Tongue (tissue), 2 donors: ENCODE results near the gene TRAF3IP3. TPM values are rescaled to one million over a fixed set of nuclear protein-coding genes. Genes with fewer than 3 reads are reported as not detected.

Experiments used
- DNase-seq: peaks from one replicate; pipeline ENCODE4 v3.0.0-alpha.2; 2015
- total RNA-seq: library from RNA; depleted of rRNA; stranded (reverse); fragments of >200 nt; gene quantifications from one replicate; pipeline ENCODE4 v1.2.3, GENCODE V29; 2014

Gene TRAF3IP3, protein sequence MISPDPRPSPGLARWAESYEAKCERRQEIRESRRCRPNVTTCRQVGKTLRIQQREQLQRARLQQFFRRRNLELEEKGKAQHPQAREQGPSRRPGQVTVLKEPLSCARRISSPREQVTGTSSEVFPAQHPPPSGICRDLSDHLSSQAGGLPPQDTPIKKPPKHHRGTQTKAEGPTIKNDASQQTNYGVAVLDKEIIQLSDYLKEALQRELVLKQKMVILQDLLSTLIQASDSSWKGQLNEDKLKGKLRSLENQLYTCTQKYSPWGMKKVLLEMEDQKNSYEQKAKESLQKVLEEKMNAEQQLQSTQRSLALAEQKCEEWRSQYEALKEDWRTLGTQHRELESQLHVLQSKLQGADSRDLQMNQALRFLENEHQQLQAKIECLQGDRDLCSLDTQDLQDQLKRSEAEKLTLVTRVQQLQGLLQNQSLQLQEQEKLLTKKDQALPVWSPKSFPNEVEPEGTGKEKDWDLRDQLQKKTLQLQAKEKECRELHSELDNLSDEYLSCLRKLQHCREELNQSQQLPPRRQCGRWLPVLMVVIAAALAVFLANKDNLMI
- total RNA-seq: 3.4 TPM

DNA sequence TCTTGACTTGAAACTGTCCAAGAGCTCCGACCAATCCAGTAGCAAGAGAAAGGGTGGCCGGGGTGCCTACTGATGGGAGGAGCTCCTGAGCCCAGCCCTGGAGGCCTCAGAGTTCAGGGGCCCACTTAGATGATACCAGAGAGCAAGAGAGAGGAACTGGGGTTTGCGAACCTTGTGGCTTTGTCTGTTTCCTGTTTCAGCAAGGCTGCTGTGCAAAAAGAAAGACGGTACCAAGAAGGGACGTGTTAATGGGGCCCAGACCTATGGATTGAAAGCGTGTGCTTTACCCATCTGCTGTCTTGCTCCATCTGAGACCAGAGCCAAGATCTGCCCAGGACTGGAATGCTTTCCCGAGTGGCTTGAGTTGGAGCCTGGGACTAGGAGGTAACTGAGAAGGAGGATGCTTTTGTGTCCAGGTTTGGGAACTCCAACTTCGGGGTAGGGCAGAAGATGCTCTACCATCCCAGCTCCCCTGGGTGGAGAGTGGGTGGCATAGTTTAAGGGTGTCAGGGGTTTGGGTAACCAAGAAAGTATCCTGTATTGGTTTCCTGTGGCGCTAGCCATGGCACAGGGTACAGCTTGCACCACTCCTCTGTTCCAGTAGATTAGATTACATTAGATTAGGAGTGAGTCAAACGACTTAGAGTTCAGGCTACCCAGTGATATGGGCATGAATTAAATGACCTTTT lies at the start of gene TRAF3IP3:
Gene TRAF3IP3 (plus strand): TSS at position 128 of the 689 bp plus-strand sequence. CDS start 3,987 bp downstream, outside the sequence.
- no peak for DNase-seq

DNA sequence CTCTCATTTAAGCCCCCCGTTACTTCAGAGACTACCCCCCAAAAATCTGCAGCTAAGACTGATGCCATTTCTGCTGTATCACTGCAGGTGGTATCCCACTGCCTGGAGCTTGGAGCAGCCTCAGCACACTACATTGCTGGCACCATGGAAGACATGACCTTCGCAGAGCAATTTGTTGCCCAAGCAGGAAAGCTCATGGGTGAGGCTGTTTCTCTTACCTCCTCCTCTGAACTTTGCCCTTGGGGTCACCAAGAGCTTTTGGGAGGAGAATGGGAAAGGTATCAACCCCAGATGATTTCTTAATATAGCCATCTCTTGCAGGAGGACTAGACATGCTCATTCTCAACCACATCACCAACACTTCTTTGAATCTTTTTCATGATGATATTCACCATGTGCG lies 49.2 kb upstream of the TRAF3IP3 start:
- DNase-seq: no peak

DNA sequence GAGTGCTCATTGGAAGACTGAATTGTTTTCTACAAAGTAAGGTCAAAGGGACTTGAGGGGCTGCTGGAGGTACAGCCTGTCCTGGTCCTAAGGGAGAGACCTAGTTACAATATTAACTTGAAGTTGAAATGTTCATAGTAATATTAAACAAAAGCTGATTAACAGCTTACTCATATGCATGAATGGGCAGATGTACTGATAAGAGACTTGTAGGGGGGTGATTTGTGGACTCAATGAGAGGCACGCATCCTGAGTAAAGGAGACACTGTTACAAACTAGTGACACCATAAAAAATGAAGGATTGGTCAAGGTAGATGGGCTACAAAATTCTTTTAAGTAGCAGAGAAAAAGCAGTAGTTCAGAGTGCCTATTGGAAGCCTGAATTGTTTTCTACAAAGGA lies 48.5 kb upstream of the TRAF3IP3 start:
- DNase-seq: no peak

DNA sequence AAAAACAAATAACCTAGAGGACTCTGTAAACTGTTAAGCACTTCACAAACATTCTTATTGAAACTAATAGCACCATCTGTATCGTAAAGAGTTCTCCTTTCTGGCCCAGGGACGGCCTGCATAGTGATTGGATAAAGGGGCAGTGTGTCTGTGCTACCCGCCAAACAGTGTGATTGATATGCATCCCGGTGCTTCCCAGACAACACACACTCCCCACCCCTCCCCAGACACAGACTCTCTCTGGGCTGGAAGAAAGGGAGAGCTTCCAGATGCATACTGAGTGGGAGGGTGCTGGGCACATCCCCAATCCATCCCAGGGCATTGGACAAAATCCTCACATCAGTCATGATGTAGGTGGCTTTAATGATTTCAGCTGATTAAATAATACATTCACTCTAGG lies 47.6 kb upstream of the TRAF3IP3 start:
- no peak for DNase-seq

DNA sequence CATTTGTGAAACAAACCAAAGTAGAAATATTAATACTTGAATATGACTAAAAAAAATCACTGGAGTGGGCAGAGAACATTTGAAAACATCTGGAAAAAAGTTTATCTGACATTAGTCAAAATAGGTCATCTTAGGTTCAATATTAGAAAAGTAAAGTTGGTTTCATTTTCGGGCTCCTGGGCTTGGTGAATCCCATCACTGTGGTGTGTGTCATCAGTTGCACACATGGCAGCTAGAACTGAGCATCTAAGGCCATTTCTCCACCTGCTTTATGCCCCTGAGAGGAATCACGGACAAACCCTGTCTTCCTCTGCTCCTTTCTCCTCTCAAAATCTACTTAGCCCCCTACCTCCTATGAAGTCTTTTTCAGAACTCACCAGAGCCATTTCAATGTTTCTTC lies 45.8 kb upstream of the TRAF3IP3 start:
- DNase-seq: no peak

DNA sequence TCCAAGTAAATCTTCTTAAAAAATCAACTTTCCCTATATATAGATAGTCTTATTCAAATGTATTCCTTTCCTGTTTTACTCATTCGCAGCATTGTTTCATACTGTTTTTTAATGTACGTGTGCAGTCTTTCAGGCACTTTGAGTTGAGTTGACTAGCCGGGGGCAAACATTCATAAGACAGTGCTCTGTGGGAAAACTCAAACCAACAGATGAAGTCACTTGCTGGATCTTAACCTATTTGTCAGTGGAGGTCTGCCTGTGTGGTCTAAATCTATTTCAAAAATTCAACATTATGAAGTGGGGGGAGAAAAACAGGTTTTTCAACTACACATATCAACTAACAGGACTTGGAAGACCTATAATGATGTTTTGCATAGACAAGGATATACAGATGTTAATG lies 45.0 kb upstream of the TRAF3IP3 start:
- peak; percentile 34 for DNase-seq

DNA sequence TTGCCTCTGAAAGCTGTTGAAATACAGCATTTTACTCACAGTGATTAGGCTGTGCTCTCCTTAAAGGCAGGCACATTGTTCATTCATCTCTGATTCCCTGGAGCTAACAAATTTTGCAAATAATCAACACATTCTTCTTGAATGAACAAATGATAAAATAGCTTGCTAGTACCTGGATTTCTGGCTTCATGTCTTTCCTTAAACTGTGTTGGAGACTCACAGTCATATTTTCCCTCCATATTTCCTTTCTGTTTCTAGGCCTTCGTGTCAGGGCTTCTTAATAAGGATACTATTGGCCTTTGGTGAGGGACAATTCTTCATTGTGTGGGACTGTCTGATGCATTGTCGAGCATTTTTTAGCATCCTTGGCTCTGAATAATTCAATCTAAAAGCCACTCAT lies 41.5 kb upstream of the TRAF3IP3 start:
- no peak for DNase-seq

DNA sequence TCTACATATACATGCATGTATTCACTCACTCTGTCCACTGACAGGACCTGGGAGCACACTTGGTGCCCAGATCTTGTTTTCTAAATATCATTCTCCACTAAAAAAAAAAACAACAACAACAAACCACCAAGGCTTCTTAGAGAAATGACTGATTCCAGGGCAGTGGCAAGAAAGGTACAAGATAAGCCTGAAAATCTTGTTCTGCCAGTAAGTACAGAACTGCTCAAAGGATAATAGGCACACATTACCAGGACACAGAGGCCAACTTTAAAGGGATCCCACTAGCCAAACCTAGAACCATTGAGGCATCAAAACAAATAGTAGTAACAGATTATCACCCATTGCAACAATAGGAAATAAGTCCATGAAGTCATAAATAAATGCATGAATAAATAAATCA lies 40.5 kb upstream of the TRAF3IP3 start:
- DNase-seq: no peak

DNA sequence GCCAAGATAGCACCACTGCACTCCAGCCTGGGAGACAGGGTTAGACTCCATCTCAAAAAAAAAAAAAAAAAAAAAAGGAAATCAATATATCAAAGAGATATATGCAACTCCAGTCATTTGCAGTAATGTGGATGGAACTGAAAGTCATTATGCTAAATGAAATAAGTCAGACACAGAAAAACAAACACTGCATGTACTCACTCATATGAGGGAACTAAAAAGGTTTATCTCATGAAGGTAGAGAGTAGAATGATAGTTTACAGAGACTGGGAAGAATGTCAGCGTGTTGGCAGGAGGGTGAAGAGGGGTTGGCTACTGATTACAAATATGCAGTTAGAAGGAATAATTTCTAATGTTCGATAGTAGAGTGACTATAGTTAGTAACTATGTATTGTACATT lies 38.0 kb upstream of the TRAF3IP3 start:
- DNase-seq: no peak

DNA sequence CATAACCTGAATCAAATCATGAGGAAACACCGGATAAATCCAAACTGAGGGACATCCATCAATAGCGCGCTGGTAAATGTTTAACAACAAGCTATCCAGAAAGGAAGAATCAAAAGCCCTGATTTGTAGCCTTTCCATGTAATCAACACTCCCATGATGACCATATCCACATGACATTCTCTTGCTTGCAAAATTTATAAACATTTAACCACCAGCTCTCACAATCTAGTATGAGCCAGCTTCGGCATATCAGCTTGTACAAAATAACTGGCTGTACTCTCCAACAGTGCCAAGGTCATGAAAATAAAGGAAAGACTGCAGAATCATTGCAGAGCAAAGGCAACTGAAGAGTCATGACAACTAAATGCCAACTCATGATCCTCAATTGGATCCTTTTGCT lies 35.5 kb upstream of the TRAF3IP3 start:
- DNase-seq: no peak

DNA sequence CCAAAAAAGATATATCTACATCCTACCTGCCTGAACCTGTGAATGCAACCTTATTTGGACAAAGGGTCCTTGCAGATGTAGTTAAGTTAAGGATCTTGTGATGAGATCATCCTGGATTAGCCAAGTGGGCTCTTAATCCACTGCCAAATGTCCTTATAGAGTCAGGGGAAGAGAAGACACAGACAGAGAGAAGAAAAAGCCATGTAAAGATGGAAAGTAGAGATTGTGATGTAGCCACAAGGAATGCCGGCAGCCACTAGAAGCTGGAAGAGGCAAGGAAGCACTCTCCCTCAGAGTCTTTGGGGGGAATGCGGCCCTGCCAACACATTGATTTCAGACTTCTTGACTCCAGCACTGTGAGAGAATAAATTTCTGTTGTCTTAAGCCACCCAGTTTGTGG lies 35.0 kb upstream of the TRAF3IP3 start:
- DNase-seq: no peak

DNA sequence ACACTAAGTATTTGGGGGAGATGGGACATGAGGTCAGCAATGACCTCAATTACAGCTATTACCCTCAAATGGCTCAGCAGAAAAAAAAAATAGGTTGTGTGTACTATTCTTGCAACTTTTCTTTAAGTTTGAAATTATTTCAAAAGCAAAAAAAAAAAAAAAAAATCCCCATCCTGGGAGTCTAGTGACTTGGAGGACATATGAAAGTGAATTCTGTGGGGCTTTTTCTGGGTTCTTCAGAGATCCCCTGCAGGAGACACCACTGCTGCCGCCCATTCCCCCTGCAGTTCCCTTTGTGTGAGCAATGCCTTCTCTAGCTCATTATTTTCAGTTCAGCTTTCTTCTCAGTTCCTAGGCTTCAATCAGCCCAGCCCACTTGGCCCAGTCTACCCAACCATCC lies 34.5 kb upstream of the TRAF3IP3 start:
- DNase-seq: no peak

DNA sequence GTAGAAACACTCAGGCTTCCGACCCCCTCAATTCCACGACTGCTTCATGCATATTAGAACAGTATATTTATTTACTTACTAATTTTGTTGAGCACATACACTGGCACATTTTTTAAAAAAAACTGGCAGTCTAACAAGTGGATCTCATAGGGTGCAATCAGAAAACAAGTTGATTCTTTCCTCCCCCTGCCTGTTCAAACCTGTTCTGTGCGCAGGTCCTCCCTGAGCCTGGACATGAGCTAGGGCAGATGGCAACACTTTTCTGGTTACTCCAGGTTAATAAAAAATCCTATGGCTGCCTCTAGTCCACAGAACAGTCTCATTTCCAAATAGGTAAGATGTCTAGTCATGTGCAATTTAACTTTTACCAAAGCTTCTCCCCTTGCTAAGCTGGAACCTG lies 32.6 kb upstream of the TRAF3IP3 start:
- DNase-seq: no peak

DNA sequence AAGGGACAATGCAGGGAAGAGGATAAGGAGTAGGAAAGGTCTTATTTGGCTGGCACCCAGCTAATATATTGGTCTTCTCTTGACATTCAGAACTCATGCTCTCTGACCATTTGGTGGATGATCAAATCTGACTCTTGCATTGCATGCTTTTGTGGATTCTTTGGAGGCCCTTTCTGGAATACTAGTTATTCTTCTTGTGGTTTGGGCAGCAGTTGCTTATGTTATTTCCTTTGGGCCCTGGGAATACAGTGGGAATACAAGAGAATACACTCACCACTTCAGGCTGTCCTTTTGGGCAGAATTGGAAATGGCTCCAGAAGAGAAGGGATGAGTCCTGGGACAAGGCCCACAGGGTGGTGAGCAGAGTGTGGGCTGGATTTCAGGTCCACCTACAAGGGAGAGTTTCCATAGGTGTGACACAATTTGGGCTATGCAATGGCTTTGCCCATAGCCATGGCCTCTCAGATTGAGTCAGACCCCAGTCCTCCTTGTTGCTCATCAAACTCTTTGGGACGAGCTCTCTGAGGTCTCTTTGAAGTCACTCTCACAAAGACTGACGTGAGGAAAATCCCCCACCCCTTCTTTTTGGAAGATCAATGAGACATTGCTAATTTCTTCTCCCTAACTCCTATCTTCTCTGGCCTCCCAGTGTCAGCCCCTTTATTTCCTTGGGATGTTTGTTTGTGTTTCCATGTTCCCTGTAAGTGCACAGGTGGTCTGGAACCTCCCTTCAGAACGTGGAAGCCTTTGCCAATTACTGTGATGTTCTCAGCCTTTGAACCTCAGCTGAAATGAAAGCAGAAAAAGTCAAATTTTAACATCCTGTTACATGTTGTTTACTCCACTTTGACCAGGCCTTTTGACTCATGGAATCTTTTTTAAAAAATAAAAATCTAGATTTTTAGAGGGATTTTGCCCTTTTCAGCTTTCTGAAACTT lies 31.8 kb upstream of the TRAF3IP3 start:
- no peak for DNase-seq

DNA sequence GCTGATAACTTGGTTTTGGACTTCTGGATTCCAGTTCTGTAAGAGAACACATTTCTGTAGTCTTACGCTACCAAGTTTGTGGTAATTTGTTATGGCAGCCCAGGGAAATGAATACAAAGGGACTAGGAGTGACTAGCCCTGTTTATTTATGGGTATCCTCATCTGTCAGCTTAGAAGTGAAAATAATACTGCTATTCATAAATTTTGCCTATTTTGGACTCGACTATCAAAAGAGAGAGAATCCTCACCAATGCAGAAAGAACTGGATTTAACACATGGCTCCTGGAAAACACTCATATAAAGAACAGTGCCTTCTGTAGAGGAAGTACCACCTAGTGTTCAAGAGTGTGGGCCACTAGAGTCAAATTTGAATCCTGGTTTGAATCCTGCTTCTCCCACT lies 28.6 kb upstream of the TRAF3IP3 start:
- no peak for DNase-seq

DNA sequence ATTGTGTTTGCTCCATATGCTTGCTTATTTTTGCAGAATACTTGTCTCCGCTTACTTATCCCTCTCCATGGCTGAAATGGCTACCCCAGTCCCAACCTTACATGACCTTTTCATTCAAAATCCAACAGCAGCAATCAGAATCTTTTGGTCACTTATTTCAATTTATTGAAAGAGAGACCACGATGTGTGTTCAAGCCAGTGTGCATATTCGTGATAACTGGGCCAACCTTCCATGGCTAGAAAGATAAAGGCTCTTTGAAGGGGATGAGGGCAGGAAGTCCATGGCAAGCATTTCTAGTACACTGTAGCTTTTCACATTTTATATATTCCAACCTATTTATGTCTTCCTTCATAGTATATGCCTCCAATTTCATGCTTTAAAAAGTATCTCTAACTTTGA lies 28.1 kb upstream of the TRAF3IP3 start:
- no peak for DNase-seq

DNA sequence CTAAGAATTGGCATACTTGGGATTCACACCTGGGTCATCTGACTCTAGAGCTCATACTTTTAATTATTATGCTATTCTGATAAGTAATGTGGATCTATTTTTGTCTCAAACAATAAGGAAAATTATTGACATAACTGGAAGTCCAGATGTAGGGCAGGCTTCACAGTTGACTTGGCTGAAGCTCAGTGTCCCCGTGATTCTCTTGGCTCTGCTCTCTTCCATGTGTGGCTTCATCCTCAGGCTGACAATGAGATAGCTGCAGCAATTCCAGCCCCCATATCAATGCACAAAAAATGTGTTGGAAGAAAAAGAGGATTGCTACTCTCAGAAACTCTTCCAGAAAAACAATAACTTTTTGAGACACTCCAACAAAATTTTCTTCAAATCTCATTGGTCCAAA lies 27.4 kb upstream of the TRAF3IP3 start:
- no peak for DNase-seq

DNA sequence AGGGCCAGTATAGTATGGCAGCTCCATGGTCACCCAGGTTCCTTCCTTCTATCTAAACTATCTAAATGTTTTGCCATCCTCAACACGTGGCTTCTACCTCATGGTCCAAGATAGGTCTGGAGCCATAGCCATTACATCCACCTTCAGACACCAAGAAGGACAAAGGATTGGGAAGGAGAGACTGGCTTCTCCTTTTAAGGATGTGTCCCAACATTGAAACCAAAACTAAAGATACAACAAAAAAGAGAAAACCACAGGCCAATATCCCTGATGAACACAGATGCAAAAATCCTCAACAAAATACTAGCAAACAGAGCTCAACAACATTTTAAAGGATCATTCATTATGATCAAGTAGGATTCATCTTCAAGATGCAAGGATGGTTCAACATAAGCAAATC lies 26.4 kb upstream of the TRAF3IP3 start:
- DNase-seq: no peak

DNA sequence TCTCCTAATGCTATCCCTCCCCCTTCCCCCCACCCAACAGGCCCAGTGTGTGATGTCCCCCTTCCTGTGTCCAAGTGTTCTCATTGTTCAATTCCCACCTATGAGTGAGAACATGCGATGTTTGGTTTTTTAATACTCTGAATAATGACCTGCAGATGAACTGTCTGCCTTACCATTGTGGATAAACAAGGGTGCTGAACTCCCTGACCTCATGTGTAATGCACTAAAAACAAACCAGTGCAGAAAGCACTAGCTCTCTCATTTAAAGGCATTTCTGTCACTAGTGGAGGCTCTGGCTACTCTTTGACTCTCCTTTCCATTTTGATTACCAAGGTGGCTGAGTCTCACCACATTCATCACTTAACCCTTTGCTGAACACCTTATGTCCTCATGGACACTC lies 23.1 kb upstream of the TRAF3IP3 start:
- DNase-seq: no peak

DNA sequence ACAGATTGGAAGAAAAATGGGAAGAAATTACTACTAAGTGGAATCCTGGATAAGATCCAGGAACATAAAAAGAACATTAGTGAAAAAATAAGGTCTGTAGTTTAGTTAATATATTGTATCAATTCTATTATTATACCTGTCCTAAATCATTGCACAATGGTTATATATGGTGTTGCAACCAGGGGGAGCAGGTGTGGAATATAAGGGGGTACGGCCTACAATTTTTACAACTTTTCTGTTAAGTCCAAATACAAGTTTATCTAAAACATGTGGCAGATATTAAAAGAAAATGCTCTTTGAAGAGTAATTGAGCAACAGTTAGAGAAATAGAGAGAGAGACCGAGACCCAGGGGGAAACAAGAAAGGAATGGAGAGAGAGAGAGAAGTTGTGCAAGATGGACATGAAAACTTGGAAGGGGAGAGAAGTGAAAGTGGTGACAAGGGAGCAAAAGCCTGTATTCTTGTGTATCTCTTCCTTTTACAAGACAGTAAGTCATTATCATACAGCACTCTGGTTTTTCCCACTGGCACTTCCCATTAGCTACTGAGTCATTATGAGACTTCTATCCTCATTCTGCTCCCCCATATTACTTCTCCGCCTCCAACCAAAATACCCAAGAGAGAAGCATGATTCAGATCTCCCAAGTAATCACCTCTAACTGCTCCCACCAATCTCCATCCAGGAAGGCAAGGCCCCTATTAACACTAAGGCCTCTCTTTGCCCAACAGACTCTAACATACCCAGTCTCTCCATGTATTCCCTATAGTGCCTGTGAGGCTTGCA lies 22.3 kb upstream of the TRAF3IP3 start:
- DNase-seq: no peak

DNA sequence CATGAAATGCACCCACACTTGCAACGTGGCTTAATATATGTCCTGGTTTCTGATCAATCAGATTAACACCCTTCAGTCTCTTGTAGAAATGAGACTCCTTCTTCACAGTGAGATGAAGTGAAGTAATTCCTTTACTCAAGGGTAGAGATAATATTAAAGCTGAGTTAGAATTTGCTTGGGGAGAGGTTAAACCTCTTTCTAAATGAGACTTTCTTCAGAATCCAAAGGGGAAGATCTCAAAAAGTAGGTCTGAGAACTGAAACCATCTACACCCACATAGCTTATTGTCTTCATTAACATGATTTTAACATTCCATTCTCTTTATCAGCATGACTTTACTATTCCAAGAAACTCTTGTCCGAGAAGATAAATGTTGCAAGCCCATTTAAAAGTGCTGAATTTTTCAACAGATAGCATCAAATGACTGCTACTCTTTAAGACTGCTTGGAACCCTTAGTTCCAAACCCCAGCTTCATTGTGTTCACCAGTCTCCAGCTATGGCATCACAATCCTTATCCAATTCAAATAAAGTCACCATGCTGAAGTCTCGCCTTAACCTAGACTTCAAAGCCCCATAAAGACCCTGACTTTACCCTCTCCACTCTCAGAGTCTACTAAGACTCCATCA lies 19.2 kb upstream of the TRAF3IP3 start:
- no peak for DNase-seq
